NCI-H524 treated with DMSO at 0.1 percent for 48 hours (cell line): Measurements from ENCODE around the gene SRPX.

ENCODE experiments used
- DNase-seq: peaks from one replicate; lab custom pipeline; 2025; lab: John Stamatoyannopoulos, UW

The SRPX gene

GRCh38 chrX:38220415-38221390 is at the start of gene SRPX:
SRPX (minus strand) TSS chrX:38220871; CDS start chrX:38220792, 79 bp downstream.
- DNase-seq, result no peak

GRCh38 chrX:38268011-38268410 is 47.3 kb upstream of the SRPX start:
- DNase-seq, result no peak

- no peak for DNase-seq
Observed at GRCh38 chrX:38262715-38263620, 42.3 kb upstream of the SRPX start.

GRCh38 chrX:38260231-38260630 is 39.6 kb upstream of the SRPX start:
- DNase-seq, result no peak

- DNase-seq, result no peak
Observed at GRCh38 chrX:38256019-38256418, 35.3 kb upstream of the SRPX start.

- no peak for DNase-seq
Observed at GRCh38 chrX:38249965-38250364, 29.3 kb upstream of the SRPX start.

GRCh38 chrX:38247051-38247450 is 26.4 kb upstream of the SRPX start:
- no peak for DNase-seq

GRCh38 chrX:38240541-38240940 is 19.9 kb upstream of the SRPX start:
- no peak for DNase-seq

- no peak for DNase-seq
Observed at GRCh38 chrX:38236901-38237615, 16.4 kb upstream of the SRPX start.

- no peak for DNase-seq
Observed at GRCh38 chrX:38233891-38234667, 13.4 kb upstream of the SRPX start.

GRCh38 chrX:38232079-38232686 is 11.5 kb upstream of the SRPX start:
- DNase-seq, result no peak

GRCh38 chrX:38225093-38225492 is 4.4 kb upstream of the SRPX start:
- DNase-seq, result no peak

GRCh38 chrX:38224160-38224559 is 3.5 kb upstream of the SRPX start:
- no peak for DNase-seq

- DNase-seq, result no peak
Observed at GRCh38 chrX:38221391-38221929, 789 bp upstream of the SRPX start.

GRCh38 chrX:38220024-38220414 is 652 bp downstream of the SRPX start:
- peak; percentile 65 for DNase-seq

GRCh38 chrX:38216642-38217041 is 4.0 kb downstream of the SRPX start:
- no peak for DNase-seq

- no peak for DNase-seq
Observed at GRCh38 chrX:38214551-38215531, 5.8 kb downstream of the SRPX start.

- no peak for DNase-seq
Observed at GRCh38 chrX:38214044-38214443, 6.6 kb downstream of the SRPX start.

GRCh38 chrX:38211891-38212635 is 8.6 kb downstream of the SRPX start:
- DNase-seq, result no peak
